ENCODE results near the gene TBC1D1.

The TBC1D1 gene

DNA sequence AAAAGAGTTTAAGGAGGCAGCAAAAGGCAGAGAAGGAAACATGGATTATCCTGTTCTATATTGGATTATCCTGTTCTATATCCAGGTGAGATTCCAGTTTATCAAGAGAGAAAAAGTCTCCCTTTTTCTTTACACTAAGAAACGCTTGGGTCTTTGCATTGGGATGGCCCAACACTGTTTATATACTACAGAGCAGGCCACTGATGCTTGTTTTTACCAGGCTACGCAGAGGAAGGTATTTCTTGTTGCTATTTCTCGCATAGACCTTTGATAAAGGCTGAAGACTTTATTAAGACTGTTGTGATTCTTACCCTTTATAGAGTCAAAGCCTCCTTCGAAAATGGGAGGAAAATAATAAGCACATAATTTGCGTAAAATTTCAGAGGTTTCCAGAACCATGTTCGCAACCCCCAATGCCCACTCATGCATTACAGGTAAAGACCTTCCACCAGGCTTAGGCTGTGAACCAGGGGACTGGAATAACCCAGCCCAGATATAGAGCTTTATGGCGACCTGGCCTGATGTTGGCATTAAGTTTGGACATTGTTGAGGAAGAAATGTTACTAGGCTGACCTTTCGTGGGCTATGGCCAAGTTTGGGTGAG lies 287.6 kb downstream of the TBC1D1 start:
- H3K4me2 ChIP-seq (ENCODE audit: low read depth, low read length): peak overlapping the region; percentile 88; the same call in 1 of the 2 replicates
- H3K27me3 ChIP-seq (replicated peaks; ENCODE audit: insufficient read depth, low read length): no peaks in the 10 kb centered on the region
- H3K79me2 ChIP-seq (ENCODE audit: low read length): no peaks in the 10 kb centered on the region
- H4K20me1 ChIP-seq (ENCODE audit: insufficient read depth, low read length): no peaks in the 10 kb centered on the region
- no peaks in the 10 kb centered on the region for H3K36me3 ChIP-seq (replicated peaks; ENCODE audit: insufficient read depth, low read length)
- H3K4me1 ChIP-seq (ENCODE audit: low read length): peaks cover 53% of the 10 kb centered on the region
- no peak overlapping the region for H3K4me3 ChIP-seq (ENCODE audit: low read length)
- peak overlapping the region; percentile 93 for H3K9ac ChIP-seq (ENCODE audit: low read length)
- H2AFZ ChIP-seq (ENCODE audit: low read length): peak overlapping the region; percentile 24; the same call in 1 of the 2 replicates
- no peak for TF ChIP-seq CTCF (IDR thresholded peaks at IDR 0.05; ENCODE audit: low read length)
- TF ChIP-seq EZH2 (optimal IDR thresholded peaks at IDR 0.05; ENCODE audit: low read depth, low read length): no peak
- TF ChIP-seq EZH2phosphoT487 (IDR thresholded peaks at IDR 0.05; ENCODE audit: low read length): no peak
- no peak for DNase-seq
- H3K27ac ChIP-seq (ENCODE audit: low read length): peak overlapping the region; percentile 98
- no peaks in the 10 kb centered on the region for H3K9me3 ChIP-seq (replicated peaks; ENCODE audit: insufficient read depth, low read length)
- H3K9me2 ChIP-seq (replicated peaks; ENCODE audit: insufficient read depth, low read length): no peaks in the 10 kb centered on the region
- peaks cover 15% of the 10 kb centered on the region for H3F3A ChIP-seq (ENCODE audit: insufficient read depth, low read length)

DNA sequence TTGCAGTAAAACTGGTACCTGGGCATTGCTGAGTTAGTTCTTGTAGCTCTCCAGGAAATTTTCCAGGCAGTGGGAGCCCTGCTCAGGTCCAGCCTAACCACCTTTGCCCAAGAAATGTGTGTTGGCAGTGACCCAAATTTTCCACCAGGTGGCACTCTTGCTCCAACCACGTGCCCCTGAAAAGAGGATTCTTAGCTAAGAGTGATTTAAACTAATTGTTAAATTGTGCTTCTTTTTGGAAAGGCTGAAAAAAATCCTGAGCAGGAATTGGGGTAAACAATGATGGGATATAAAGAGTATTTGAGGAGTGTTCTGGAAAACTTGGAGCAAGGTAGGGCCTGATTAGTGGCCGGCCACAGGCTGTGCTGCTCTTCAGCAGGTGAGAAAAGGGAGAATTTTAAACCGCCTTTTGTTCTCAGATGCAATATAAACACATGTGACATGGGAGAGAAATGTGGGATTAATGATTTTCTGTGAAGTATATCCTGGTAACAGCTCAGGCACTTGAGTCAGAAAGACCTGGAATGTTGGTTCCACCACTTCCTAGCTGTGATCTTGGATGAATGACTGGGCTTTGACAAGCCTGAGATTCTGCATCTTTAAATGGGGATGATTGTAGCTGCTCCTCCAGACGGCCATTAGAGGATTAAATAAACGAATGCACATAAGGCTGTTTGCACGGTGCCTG lies 288.9 kb downstream of the TBC1D1 start:
- TF ChIP-seq CTCF (IDR thresholded peaks at IDR 0.05; ENCODE audit: low read length): peak; percentile 93
- no peak for TF ChIP-seq EZH2phosphoT487 (IDR thresholded peaks at IDR 0.05; ENCODE audit: low read length)
- TF ChIP-seq EZH2 (optimal IDR thresholded peaks at IDR 0.05; ENCODE audit: low read depth, low read length): no peak
- no peaks in the 10 kb centered on the region for H3K9me3 ChIP-seq (replicated peaks; ENCODE audit: insufficient read depth, low read length)
- no peak overlapping the region for H3K9ac ChIP-seq (ENCODE audit: low read length)
- no peak overlapping the region for H3K4me3 ChIP-seq (ENCODE audit: low read length)
- H2AFZ ChIP-seq (ENCODE audit: low read length): no peak overlapping the region
- H3K9me2 ChIP-seq (replicated peaks; ENCODE audit: insufficient read depth, low read length): no peaks in the 10 kb centered on the region
- H3K4me2 ChIP-seq (ENCODE audit: low read depth, low read length): no peak overlapping the region
- H3K4me1 ChIP-seq (ENCODE audit: low read length): peaks cover 44% of the 10 kb centered on the region
- H4K20me1 ChIP-seq (ENCODE audit: insufficient read depth, low read length): no peaks in the 10 kb centered on the region
- H3K79me2 ChIP-seq (ENCODE audit: low read length): no peaks in the 10 kb centered on the region
- no peaks in the 10 kb centered on the region for H3K36me3 ChIP-seq (replicated peaks; ENCODE audit: insufficient read depth, low read length)
- peak; percentile 77 for DNase-seq
- H3F3A ChIP-seq (ENCODE audit: insufficient read depth, low read length): peaks cover 15% of the 10 kb centered on the region
- no peaks in the 10 kb centered on the region for H3K27me3 ChIP-seq (replicated peaks; ENCODE audit: insufficient read depth, low read length)
- H3K27ac ChIP-seq (ENCODE audit: low read length): peak overlapping the region; percentile 4; the same call in 1 of the 2 replicates

DNA sequence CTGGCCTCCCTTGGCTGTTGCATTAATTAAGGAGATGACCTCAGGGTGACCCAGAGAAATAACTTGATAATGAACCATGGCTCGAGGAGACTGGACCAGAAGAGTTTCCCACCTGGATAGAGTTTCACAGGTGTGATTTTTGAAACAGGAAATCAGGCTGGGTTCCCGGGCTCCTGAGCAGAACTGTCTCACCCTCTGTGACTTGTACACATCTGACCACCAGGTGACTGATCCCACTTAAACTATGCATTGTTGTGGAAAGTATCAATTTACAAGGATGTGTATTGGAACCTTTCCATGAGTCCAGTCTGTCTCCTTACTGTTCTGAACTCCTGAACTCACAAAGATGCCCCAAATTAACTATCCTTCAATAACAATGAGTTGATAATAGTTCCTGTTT lies 289.6 kb downstream of the TBC1D1 start:
- Histone ChIP-seq H3K27ac (ENCODE audit: low read length) (no peak overlapping the region), H3K4me2 (ENCODE audit: low read depth, low read length) (no peak overlapping the region), H3K27me3 (replicated peaks; ENCODE audit: insufficient read depth, low read length) (no peaks in the 10 kb centered on the region), H3K4me1 (ENCODE audit: low read length) (peaks cover 44% of the 10 kb centered on the region), H4K20me1 (ENCODE audit: insufficient read depth, low read length) (no peaks in the 10 kb centered on the region), H3K9ac (ENCODE audit: low read length) (no peak overlapping the region), H3K36me3 (replicated peaks; ENCODE audit: insufficient read depth, low read length) (no peaks in the 10 kb centered on the region), H3K79me2 (ENCODE audit: low read length) (no peaks in the 10 kb centered on the region), H3K9me2 (replicated peaks; ENCODE audit: insufficient read depth, low read length) (no peaks in the 10 kb centered on the region), H2AFZ (ENCODE audit: low read length) (no peak overlapping the region), H3K4me3 (ENCODE audit: low read length) (no peak overlapping the region), H3K9me3 (replicated peaks; ENCODE audit: insufficient read depth, low read length) (no peaks in the 10 kb centered on the region), H3F3A (ENCODE audit: insufficient read depth, low read length) (peaks cover 15% of the 10 kb centered on the region)
- peak; percentile 12 for DNase-seq
- TF ChIP-seq CTCF (IDR thresholded peaks at IDR 0.05; ENCODE audit: low read length) (peak; percentile 24; the same call in 1 of the 2 replicates), EZH2phosphoT487 (IDR thresholded peaks at IDR 0.05; ENCODE audit: low read length) (no peak)

Measured in MM.1S (cell line).